GF-D8 (cell line): Measurements from ENCODE around the gene ART1.
A peak's percentile ranks its signal among the peaks of the same experiment; 100 is the strongest.
"Not testable (repeated sequence)": the region's sequence is repeated elsewhere in the genome, so short reads cannot be mapped to it uniquely, and the experiment has no call there.

Source experiments
- DNase-seq: peaks from one replicate; lab custom pipeline; 2025; lab: John Stamatoyannopoulos, UW

The ART1 gene

GRCh38 chr11:3644817-3645235 is at the start of gene ART1:
ART1 (plus strand) TSS chr11:3645128; CDS start chr11:3659214, 14,086 bp downstream.
- no peak for DNase-seq

- DNase-seq = not testable (repeated sequence)
These were observed 47.2 kb upstream of the ART1 start for GRCh38 chr11:3597743-3598142.

- not testable (repeated sequence) for DNase-seq
These were observed 44.7 kb upstream of the ART1 start for GRCh38 chr11:3600201-3600600.

GRCh38 chr11:3604167-3604566 is 40.8 kb upstream of the ART1 start:
- no peak for DNase-seq

GRCh38 chr11:3605283-3605662 is 39.7 kb upstream of the ART1 start:
- no peak for DNase-seq

- no peak for DNase-seq
These were observed 39.1 kb upstream of the ART1 start for GRCh38 chr11:3605771-3606203.

GRCh38 chr11:3609416-3610265 is 35.3 kb upstream of the ART1 start:
- no peak for DNase-seq

GRCh38 chr11:3610846-3611245 is 34.1 kb upstream of the ART1 start:
- no peak for DNase-seq

- no peak for DNase-seq
These were observed 32.8 kb upstream of the ART1 start for GRCh38 chr11:3611976-3612678.

- peak; percentile 65 for DNase-seq
These were observed 30.8 kb upstream of the ART1 start for GRCh38 chr11:3613998-3614741.

GRCh38 chr11:3614742-3615171 is 30.2 kb upstream of the ART1 start:
- DNase-seq = peak; percentile 52

GRCh38 chr11:3615998-3616397 is 28.9 kb upstream of the ART1 start:
- DNase-seq = no peak

GRCh38 chr11:3616721-3617460 is 28.0 kb upstream of the ART1 start:
- DNase-seq = no peak

- DNase-seq = no peak
These were observed 26.9 kb upstream of the ART1 start for GRCh38 chr11:3617990-3618389.

- no peak for DNase-seq
These were observed 22.4 kb upstream of the ART1 start for GRCh38 chr11:3622521-3622920.

- peak; percentile 10 for DNase-seq
These were observed 21.8 kb upstream of the ART1 start for GRCh38 chr11:3623121-3623520.

GRCh38 chr11:3623767-3624458 is 21.0 kb upstream of the ART1 start:
- no peak for DNase-seq

GRCh38 chr11:3626250-3626960 is 18.5 kb upstream of the ART1 start:
- peak; percentile 80 for DNase-seq

GRCh38 chr11:3627291-3627690 is 17.6 kb upstream of the ART1 start:
- DNase-seq = no peak

GRCh38 chr11:3631331-3631730 is 13.6 kb upstream of the ART1 start:
- no peak for DNase-seq
